PC-9 (cell line): ENCODE results near the gene CEP112. TPM values are rescaled to one million over a fixed set of nuclear protein-coding genes. Genes with fewer than 3 reads are reported as not detected.

Source experiments
- BruUV-seq: library from RNA; stranded (reverse); fragments of 400-500 nt; replicated peaks from 2 replicates; lab custom pipeline; 2021; lab: Mats Ljungman, UMichigan
- CTCF ChIA-PET: fragments of 300-600 bp; sonication (Branson Sonifier 250); formaldehyde crosslinking; loops from one replicate; lab custom pipeline; 2022; ENCODE audit warnings: antibody characterized with exemption; lab: Charles Lee
- POLR2A ChIA-PET: fragments of 300-600 bp; sonication (Branson Sonifier 250); formaldehyde crosslinking; loops from one replicate; lab custom pipeline; 2022; ENCODE audit warnings: antibody characterized with exemption; ENCODE audit not compliant: unreplicated experiment; lab: Charles Lee
- DNase-seq, 2 experiments: peaks; one replicate each; pipeline versions ENCODE4 v3.0.0 to v3.0.0-alpha.2; 2015 to 2022; ENCODE audit warnings: mixed read lengths in 1 of 2
- H2AFZ ChIP-seq: fragments of 200-600 bp; sonication (generic); 2 replicates; pipeline ENCODE4 v1.8.1; 2017; ENCODE audit warnings: antibody characterized with exemption
- H3F3A ChIP-seq: fragments of 200-600 bp; sonication (generic); 2 replicates; pipeline ENCODE4 v1.8.1; 2017; ENCODE audit warnings: antibody characterized with exemption, mild to moderate bottlenecking, low read depth; ENCODE audit not compliant: insufficient read depth
- H3K27ac ChIP-seq: fragments of 200-600 bp; sonication (generic); 2 replicates; pipeline ENCODE4 v1.6.1; 2016; ENCODE audit warnings: mixed run types
- H3K27me3 ChIP-seq: fragments of 200-600 bp; sonication (generic); 2 replicates; pipeline ENCODE4 v1.6.1; 2016; ENCODE audit warnings: low read depth, mixed run types; ENCODE audit not compliant: insufficient read depth
- H3K36me3 ChIP-seq: fragments of 200-600 bp; sonication (generic); 2 replicates; pipeline ENCODE4 v1.6.1; 2016; ENCODE audit warnings: low read depth, mixed run types
- H3K4me1 ChIP-seq: fragments of 200-600 bp; sonication (generic); replicated peaks from 2 replicates; pipeline ENCODE4 v1.6.1; 2016; ENCODE audit warnings: mixed run types; ENCODE audit not compliant: insufficient read depth
- H3K4me2 ChIP-seq: fragments of 200-600 bp; sonication (generic); 2 replicates; pipeline ENCODE4 v1.6.1; 2017; ENCODE audit warnings: mixed run types
- H3K4me3 ChIP-seq: fragments of 200-600 bp; sonication (generic); 2 replicates; pipeline ENCODE4 v1.6.1; 2016; ENCODE audit warnings: mixed run types
- H3K79me2 ChIP-seq: fragments of 200-600 bp; sonication (generic); 2 replicates; pipeline ENCODE4 v1.6.1; 2017; ENCODE audit warnings: low read depth, mixed run types
- H3K9me2 ChIP-seq: fragments of 200-600 bp; sonication (generic); 2 replicates; pipeline ENCODE4 v1.8.1; 2017; ENCODE audit warnings: mild to moderate bottlenecking; ENCODE audit not compliant: insufficient read depth
- H3K9me3 ChIP-seq: fragments of 200-600 bp; sonication (generic); 2 replicates; pipeline ENCODE4 v1.8.1; 2016; ENCODE audit warnings: low read depth; ENCODE audit not compliant: insufficient read depth
- H4K20me1 ChIP-seq: fragments of 200-600 bp; sonication (generic); 2 replicates; pipeline ENCODE4 v1.8.1; 2017; ENCODE audit not compliant: insufficient read depth
- EZH2 ChIP-seq: fragments of 200-600 bp; sonication (generic); IDR thresholded peaks from 2 replicates; pipeline ENCODE4 v1.8.0; 2017; ENCODE audit warnings: antibody characterized with exemption, low read depth
- intact Hi-C: fragments of 100-400 bp; cut with micrococcal nuclease; formaldehyde crosslinking; loops from one replicate; pipeline ENCODE4 v1.10.0; 2022; ENCODE audit not compliant: unreplicated experiment
- total RNA-seq: library from RNA; stranded (reverse); gene quantifications from 2 replicates; pipeline ENCODE4 v1.2.3, GENCODE V29; 2021
- TF ChIP-seq, protein P1 (sequence below): fragments of 200-600 bp; sonication (generic); conservative IDR thresholded peaks from 2 replicates; pipeline ENCODE4 v1.6.1; 2017; ENCODE audit warnings: mixed run types, antibody characterized with exemption, mild to moderate bottlenecking, moderate library complexity

The CEP112 gene
- total RNA-seq, 1 experiment from 2014 or later: 4.3 TPM

DNA sequence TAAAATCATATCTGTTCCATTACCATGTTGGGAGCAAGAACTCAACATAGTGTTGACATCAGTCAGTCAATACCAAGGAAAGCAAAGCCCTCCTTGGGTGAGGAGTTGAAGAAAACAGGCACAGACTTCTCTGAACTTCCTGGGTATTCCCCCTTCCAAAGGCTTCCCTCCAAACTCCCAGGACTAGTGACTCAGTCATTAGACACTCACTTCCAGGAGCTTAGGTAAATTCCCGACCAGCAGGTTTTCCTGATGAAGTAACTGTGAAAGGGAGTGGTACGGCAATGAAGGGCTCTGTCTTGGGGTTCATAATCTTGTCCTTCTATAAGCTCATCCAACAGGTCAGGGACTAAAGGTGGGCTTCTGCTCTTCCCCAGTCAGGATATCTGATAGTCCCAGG, 336.7 kb downstream of the CEP112 start:
- DNase-seq: peak; percentile 27 to 77
- no peak overlapping the region for H3K4me3 ChIP-seq
- H3K36me3 ChIP-seq: no peaks in the 10 kb centered on the region
- no peaks in the 10 kb centered on the region for H3K79me2 ChIP-seq
- intact Hi-C loops: no loop called here
- H3K9me3 ChIP-seq: no peaks in the 10 kb centered on the region
- TF ChIP-seq, protein P1, sequence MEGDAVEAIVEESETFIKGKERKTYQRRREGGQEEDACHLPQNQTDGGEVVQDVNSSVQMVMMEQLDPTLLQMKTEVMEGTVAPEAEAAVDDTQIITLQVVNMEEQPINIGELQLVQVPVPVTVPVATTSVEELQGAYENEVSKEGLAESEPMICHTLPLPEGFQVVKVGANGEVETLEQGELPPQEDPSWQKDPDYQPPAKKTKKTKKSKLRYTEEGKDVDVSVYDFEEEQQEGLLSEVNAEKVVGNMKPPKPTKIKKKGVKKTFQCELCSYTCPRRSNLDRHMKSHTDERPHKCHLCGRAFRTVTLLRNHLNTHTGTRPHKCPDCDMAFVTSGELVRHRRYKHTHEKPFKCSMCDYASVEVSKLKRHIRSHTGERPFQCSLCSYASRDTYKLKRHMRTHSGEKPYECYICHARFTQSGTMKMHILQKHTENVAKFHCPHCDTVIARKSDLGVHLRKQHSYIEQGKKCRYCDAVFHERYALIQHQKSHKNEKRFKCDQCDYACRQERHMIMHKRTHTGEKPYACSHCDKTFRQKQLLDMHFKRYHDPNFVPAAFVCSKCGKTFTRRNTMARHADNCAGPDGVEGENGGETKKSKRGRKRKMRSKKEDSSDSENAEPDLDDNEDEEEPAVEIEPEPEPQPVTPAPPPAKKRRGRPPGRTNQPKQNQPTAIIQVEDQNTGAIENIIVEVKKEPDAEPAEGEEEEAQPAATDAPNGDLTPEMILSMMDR: no peak
- no peak for TF ChIP-seq EZH2
- H3K9me2 ChIP-seq: no peaks in the 10 kb centered on the region
- peak overlapping the region; percentile 61 for H3K4me2 ChIP-seq
- H3K4me1 ChIP-seq: peaks cover 31% of the 10 kb centered on the region
- no peaks in the 10 kb centered on the region for H4K20me1 ChIP-seq
- H3F3A ChIP-seq: peaks cover 4% of the 10 kb centered on the region; the same call in 1 of the 2 replicates
- no peaks in the 10 kb centered on the region for H3K27me3 ChIP-seq
- no peak overlapping the region for H2AFZ ChIP-seq
- BruUV-seq: no TSS peak
- CTCF ChIA-PET: no interaction called here
- peak overlapping the region; percentile 54 for H3K27ac ChIP-seq
- POLR2A ChIA-PET: no interaction called here

DNA sequence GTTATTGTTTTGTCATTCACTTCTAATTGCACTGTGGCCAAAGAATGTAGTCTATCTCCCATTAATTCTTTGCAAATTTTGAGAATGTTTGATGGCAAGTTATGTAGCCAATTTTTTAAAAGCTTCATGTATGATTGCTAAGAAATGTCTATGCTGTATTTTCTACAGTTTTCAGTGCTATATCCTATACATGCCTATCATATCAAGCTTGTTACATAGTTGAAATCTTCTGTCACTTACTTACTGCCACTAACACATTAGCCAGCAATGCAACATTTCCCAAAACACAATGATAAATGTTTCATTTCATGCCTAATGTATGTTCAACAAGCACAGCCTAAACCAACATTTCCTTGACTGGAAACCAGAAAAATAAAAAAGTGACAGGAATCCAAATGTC, 338.1 kb downstream of the CEP112 start:
- Histone ChIP-seq H4K20me1 (no peaks in the 10 kb centered on the region), H3F3A (peaks cover 4% of the 10 kb centered on the region; the same call in 1 of the 2 replicates), H3K4me2 (no peak overlapping the region), H3K4me3 (no peak overlapping the region), H3K27me3 (no peaks in the 10 kb centered on the region), H3K79me2 (no peaks in the 10 kb centered on the region), H2AFZ (no peak overlapping the region), H3K4me1 (peaks cover 33% of the 10 kb centered on the region), H3K9me2 (no peaks in the 10 kb centered on the region), H3K9me3 (no peaks in the 10 kb centered on the region), H3K27ac (no peak overlapping the region), H3K36me3 (no peaks in the 10 kb centered on the region)
- CTCF ChIA-PET: no interaction called here
- POLR2A ChIA-PET: no interaction called here
- no peak for DNase-seq
- no peak for TF ChIP-seq EZH2
- TF ChIP-seq, protein P1: no peak
- BruUV-seq: no TSS peak
- intact Hi-C loops: no loop called here

DNA sequence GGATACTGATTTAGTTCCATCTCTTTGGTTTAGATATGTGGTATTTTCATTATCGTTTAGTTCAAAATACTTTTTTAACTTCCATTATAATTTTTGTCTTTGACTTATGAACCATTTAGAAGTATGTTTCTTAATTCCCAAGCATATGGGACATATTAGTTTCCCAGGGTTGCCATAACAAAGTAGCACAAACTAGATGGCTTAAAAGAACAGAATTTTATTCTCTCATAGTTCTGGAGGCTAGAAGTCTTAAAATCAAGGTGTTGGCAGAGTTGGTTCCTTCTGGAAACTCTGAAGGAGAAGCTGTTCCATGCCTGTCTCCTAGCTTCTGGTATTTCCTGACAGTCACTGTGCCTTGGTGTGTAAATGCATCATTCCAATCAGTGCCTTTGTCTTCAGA, 339.0 kb downstream of the CEP112 start:
- no peak overlapping the region for H3K4me3 ChIP-seq
- no peaks in the 10 kb centered on the region for H3K27me3 ChIP-seq
- intact Hi-C loops: no loop called here
- H3K36me3 ChIP-seq: no peaks in the 10 kb centered on the region
- ChIA-PET CTCF (no interaction called here), POLR2A (no interaction called here)
- H3F3A ChIP-seq: peaks cover 4% of the 10 kb centered on the region; the same call in 1 of the 2 replicates
- H3K9me2 ChIP-seq: no peaks in the 10 kb centered on the region
- no peak overlapping the region for H3K4me2 ChIP-seq
- H2AFZ ChIP-seq: no peak overlapping the region
- no peak for DNase-seq
- H3K27ac ChIP-seq: no peak overlapping the region
- no peaks in the 10 kb centered on the region for H3K79me2 ChIP-seq
- H3K9me3 ChIP-seq: no peaks in the 10 kb centered on the region
- no peaks in the 10 kb centered on the region for H4K20me1 ChIP-seq
- peaks cover 33% of the 10 kb centered on the region for H3K4me1 ChIP-seq
- no peak for TF ChIP-seq EZH2
- TF ChIP-seq, protein P1: no peak
- BruUV-seq: no TSS peak
